ENCODE results near the gene MED15.

Gene MED15

DNA sequence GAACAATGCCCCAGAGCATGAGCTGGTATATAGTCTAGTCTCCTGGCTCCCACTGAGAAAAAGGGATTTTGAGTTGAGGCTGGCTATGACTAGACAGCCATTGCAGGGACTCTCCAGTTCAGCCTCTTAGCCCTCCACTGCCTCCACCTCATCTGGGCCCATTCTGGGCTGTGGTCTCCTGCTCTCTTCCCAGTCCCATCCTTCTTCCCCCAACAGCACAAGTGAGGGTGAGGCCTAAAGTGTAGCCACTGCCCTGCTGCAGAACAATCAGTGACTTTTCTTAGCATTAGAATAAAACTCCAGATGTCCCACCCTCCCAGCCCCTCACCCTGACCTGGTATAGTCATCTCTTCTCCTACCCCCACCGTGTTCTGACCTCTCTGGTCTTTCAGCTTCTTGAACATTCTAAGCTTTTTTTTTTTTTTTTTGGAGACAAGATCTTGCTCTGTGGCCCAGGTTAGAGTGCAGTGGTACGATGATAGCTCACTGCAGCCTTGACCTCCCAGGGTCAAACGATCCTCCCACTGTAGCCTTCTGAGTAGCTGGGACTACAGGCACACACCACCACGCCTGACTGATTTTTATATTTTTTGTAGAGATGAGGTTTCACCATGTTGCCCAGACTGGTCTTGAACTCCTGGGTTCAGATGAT, 4.3 kb downstream of the MED15 start:
- no peaks in the 10 kb centered on the region for H3K27me3 Mint-ChIP-seq
- H3K27ac Mint-ChIP-seq: peak overlapping the region; percentile 69
- H3K4me3 Mint-ChIP-seq: peak overlapping the region; percentile 28 to 34

DNA sequence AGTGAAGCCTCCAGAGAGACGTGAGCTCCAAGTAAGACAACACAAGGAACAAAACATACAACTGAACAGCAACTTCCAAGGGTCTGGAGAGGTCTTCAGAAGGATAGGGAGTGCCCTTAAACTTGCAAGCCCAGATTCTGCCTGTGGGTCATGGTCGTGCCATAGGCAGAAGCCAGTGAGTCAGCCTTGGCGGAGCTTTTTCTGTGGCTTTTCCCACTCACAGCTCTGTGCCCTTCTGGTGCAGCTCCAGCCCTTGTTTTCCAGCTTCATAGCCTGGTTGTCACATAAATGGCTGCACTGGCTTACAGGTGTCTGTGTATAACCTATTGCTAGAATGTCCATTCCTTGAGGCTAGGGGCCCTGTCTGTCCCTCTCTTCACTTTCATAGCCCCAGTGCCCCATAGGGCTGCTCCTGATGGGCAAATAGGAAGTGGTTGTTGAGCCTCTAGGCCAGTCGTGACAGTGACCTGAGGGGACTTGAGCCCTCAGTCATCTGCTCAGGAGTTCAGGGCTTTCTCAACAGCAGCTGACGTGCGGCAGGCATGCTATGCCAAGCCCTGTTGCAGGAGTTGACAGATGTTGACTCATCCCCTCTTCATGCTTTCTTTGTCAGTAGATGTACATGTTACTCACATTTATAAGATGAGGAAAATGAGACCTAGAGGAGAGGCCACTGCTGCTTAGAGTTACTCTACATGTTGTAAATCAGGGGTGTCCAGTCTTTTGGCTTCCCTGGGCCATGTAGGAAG, 7.4 kb downstream of the MED15 start:
- H3K4me1 Mint-ChIP-seq: peaks cover 41 to 75% of the 10 kb centered on the region in 2 donors
- no peak overlapping the region for H3K27ac Mint-ChIP-seq
- H3K36me3 Mint-ChIP-seq: peaks cover 12 to 42% of the 10 kb centered on the region in 2 donors
- H3K27me3 Mint-ChIP-seq: no peaks in the 10 kb centered on the region
- DNase-seq: no peak
- no peaks in the 10 kb centered on the region for H3K9me3 Mint-ChIP-seq
- no peak overlapping the region for H3K4me3 Mint-ChIP-seq
- no peak for ATAC-seq (replicated peaks)

More for the DNA sequence above, 4.3 kb downstream of the MED15 start:
- H3K4me1 Mint-ChIP-seq: peaks cover 51 to 76% of the 10 kb centered on the region in 2 donors
- H3K9me3 Mint-ChIP-seq: no peaks in the 10 kb centered on the region
- DNase-seq: no peak
- no peak for ATAC-seq (replicated peaks)
- peaks cover 4 to 42% of the 10 kb centered on the region in 2 donors for H3K36me3 Mint-ChIP-seq

DNA sequence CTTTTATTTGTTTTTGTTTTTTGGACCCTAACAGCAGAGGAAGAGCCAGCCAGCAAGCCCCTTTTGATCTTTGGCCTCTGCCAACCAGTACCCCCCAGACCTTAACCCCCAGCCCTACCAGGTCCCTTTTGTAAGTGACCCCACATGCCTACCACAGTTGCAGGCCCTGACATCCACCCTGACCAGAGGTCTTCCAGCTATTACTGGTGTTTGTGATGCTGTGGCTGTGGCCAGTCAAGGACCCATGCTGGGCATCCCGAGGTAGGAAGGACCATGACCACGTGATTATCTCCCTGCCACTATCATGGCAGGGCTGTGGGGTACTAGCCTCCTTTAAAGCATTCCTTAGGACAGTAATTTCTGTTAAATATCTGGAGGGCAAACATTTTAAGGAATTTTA, 9.0 kb downstream of the MED15 start:
- H3K4me1 Mint-ChIP-seq: peaks cover 38 to 68% of the 10 kb centered on the region in 2 donors
- H3K27me3 Mint-ChIP-seq: no peaks in the 10 kb centered on the region
- peaks cover 21 to 44% of the 10 kb centered on the region in 2 donors for H3K36me3 Mint-ChIP-seq
- DNase-seq (no peak), ATAC-seq (replicated peaks) (no peak)
- no peak overlapping the region for H3K27ac Mint-ChIP-seq
- no peaks in the 10 kb centered on the region for H3K9me3 Mint-ChIP-seq
- no peak overlapping the region for H3K4me3 Mint-ChIP-seq

DNA sequence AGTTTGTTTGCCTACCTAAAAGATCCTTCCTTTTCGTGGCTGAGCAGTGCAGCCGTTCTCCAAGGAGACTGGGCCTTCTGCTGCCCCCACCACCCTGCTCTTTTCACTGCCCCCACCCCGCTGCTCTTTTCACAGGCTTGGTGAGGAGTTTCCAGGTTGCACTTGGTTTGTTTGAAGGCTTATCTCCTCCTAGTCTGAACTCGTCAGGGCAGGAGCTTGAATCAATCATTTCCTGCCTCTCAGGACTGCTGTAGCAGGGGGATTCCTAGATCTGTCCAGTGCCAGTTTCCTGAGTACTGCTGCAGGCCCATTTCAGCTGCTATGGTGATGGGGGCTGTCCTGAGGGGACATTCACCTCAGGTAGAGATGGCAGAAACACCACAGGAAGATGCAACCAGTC, 10.0 kb downstream of the MED15 start:
- Mint-ChIP-seq H3K4me1 (peaks cover 33 to 63% of the 10 kb centered on the region in 2 donors), H3K27ac (peak overlapping the region; percentile 37), H3K27me3 (no peaks in the 10 kb centered on the region), H3K4me3 (no peak overlapping the region), H3K9me3 (no peaks in the 10 kb centered on the region), H3K36me3 (peaks cover 26 to 42% of the 10 kb centered on the region in 2 donors)
- ATAC-seq (replicated peaks) (no peak), DNase-seq (no peak)

DNA sequence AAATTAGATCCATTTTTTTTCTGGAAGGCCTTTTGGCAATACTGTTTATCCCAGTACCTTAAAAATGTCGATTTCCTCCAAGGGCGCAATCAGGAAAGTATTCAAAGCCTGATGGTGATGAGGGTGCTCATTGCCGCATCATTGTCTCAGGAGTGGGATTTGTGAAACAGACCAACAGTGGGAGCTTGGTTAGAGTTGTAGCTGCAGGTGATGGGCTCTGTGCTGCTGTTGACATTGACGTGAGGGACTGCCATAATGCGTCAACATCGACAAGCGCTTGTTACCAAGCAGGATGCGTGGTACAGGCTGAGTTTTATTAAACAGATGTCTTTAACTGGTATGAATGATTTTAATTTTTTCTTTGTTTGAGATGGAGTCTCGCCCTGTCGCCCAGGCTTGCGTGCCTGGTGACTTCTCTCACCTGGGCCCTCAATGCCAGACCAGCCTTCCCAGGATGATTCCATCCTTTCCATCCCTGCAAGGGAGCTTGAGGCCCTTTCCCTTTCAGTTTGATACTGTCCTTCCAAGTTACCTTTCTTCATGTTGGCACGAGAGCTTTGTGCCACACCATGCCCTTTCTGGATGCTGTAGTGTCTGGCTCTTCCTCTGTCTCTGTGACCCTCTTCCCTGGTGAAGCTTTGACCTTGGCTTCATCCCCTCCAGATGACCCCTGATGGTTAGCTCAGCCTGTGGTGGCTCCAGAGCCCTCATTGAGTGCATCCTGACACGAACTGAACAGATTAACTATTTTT, 10.6 kb downstream of the MED15 start:
- DNase-seq (no peak), ATAC-seq (replicated peaks) (no peak)
- H3K4me3 Mint-ChIP-seq: no peak overlapping the region
- no peaks in the 10 kb centered on the region for H3K9me3 Mint-ChIP-seq
- H3K36me3 Mint-ChIP-seq: peaks cover 28 to 44% of the 10 kb centered on the region in 2 donors
- peak overlapping the region; percentile 11 for H3K27ac Mint-ChIP-seq
- H3K4me1 Mint-ChIP-seq: peaks cover 36 to 69% of the 10 kb centered on the region in 2 donors
- no peaks in the 10 kb centered on the region for H3K27me3 Mint-ChIP-seq

DNA sequence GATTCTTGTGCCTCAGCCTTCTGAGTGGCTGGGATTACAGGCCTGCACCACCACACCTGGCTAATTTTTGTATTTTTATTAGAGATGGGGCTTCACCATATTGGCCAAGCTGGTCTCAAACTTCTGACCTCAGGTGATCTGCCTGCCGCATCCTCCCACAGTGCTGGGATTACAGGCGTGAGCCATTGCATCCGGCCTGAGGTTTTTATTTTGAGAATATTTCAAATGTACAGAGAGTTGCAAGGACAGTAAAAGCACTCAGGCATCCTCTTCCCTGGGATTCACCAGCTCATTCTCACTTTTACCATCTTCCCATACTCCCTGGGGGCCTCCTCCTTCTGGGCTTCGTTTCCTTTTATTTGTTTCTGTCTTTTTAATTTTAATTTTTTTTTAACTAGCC, 12.1 kb downstream of the MED15 start:
- Mint-ChIP-seq H3K27ac (peak overlapping the region; percentile 31), H3K4me3 (no peak overlapping the region)

DNA sequence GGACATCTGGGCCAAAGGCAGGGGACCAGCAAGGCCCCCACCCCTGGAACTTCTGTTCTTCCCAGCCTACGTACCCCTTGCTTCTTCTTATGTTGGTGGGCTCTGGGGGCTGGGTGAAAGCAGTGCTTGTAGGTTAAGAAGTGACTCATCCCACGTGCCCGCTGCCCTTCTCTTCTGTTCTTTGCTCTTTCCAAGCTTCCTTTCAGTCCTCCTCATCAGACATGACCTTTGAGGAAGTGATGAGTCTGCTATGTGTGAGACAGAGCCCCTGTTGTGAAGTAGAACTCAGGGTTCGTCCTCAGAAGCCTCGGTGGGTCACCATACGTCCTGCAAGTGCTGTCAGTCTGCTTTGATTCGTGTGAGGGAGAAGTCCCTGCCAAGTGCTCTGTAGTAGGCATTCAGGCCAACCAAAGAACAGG, 12.7 kb downstream of the MED15 start:
- no peak for DNase-seq
- Mint-ChIP-seq H3K4me3 (no peak overlapping the region), H3K36me3 (peaks cover 31 to 42% of the 10 kb centered on the region in 2 donors), H3K9me3 (no peaks in the 10 kb centered on the region), H3K27me3 (no peaks in the 10 kb centered on the region), H3K4me1 (peaks cover 39 to 62% of the 10 kb centered on the region in 2 donors), H3K27ac (no peak overlapping the region)
- peak; percentile 45 to 70 for ATAC-seq (replicated peaks)

More for the DNA sequence above, 12.1 kb downstream of the MED15 start:
- Mint-ChIP-seq H3K9me3 (no peaks in the 10 kb centered on the region), H3K27me3 (no peaks in the 10 kb centered on the region), H3K4me1 (peaks cover 41 to 68% of the 10 kb centered on the region in 2 donors), H3K36me3 (peaks cover 31 to 45% of the 10 kb centered on the region in 2 donors)
- no peak for ATAC-seq (replicated peaks)
- no peak for DNase-seq

DNA sequence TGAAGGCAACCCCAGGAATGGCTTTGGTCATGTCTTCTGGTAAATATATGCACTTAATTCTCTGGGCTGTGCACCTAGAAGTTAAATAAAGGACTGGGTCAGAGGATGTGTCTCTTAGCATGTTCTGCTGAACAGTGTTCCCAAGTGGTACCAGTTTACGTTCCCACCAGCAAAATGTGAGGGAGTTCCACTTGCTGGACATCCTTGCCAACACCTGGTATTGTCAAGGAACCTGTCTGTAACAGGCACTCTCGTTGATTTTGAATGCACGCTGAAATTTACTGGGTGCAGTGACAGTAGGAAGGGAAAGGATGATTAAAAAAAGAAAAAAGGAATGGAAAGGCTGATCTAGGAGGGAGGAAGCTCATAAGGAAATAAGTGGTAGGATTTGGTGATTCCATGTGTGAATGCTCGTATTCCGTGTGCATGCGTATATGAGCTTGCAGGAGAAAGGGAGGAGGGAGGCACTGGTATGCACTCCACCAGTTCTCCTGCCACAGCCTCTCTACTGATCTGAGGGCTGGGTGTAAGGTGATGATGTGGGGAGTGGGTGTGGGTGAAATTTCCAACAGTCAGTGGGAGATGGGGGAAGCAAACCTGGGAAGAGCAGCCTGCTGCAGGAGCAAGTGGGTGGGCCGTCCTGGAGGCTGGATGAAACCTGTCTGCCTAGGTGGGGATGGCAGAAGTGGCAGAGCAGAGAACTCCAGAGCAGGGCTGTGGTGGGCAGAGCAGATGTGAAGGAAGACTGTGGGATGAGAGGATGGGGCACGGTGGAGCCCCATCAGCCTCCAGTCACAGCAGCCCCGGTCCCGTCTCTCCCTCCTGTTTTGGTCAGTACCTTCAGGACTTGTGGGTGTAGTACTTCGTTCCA, 15.0 kb downstream of the MED15 start:
- Mint-ChIP-seq H3K4me3 (no peak overlapping the region), H3K4me1 (peaks cover 45 to 66% of the 10 kb centered on the region in 2 donors), H3K36me3 (peaks cover 33 to 47% of the 10 kb centered on the region in 2 donors), H3K27me3 (no peaks in the 10 kb centered on the region), H3K27ac (no peak overlapping the region), H3K9me3 (no peaks in the 10 kb centered on the region)
- DNase-seq: no peak
- ATAC-seq (replicated peaks): no peak

DNA sequence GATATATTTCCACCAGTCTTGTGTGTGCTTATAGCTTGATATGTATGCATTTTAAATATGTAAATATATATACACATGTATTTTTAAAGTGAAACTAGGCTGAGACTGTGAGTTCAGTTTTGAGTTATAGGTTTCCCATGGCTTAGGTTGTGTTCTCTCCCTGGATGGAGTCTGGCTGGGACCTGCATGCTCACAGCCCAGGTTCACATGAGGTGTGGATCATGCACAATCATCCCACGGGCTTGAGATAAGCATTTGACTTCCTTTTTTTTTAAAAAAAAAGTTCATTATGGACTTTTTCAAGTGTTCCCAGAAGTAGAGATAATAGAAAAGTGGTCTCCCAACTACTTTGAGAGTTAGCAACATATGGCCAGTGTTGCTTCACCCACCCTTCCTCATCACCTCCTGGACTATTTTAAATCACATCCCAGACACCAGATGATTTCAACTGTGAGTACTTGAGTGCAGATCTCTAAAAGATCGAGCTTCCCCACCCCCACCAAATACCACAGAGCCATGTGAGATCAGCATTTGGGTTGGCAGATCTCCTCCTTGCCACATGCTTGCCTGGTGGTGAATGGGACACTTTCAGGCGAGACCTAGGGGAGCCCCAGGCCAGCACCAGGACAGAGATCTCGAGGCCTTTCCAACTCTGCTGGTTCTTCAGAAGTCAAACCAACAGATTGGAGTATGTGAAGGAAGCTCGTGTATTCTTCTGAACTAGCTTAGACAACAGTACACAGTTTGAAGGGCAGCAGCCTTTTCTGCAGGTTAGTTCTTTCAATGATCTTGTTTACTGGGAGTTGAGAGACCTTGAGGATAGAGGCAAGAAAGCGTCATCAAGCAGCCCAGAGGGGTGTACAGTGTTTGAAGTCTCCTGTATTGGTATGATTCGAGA, 15.9 kb downstream of the MED15 start:
- Mint-ChIP-seq H3K27ac (peak overlapping the region; percentile 73), H3K4me1 (peaks cover 41 to 58% of the 10 kb centered on the region in 2 donors), H3K36me3 (peaks cover 33 to 52% of the 10 kb centered on the region in 2 donors), H3K27me3 (no peaks in the 10 kb centered on the region), H3K4me3 (no peak overlapping the region), H3K9me3 (no peaks in the 10 kb centered on the region)
- ATAC-seq (replicated peaks) (peak in 1 of 2 donors; percentile 29), DNase-seq (no peak)

DNA sequence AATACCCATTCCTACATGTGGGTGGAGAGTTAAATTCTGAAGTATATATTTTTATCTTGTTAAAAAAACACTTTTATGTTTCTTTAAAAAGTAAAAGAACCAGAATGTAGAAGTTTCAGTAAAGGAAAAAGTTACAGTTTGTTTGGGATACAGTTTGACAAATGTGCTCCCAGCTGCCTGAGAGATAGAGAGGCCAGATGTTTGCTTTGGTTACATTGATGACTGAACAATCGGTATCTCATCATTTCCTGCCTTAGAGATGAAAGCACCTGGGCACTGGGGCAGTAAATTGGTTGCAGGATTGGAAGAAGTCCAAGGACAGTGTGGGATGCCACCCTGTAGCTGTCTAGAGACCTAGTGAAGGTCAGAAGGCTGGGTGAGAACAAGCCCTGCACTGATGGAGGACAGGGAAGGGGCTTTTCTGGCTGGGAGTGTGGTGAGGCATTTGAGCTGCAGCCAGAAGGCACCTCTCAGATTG, 16.6 kb downstream of the MED15 start:
- H3K4me1 Mint-ChIP-seq: peaks cover 37 to 52% of the 10 kb centered on the region in 2 donors
- DNase-seq (peak; percentile 9), ATAC-seq (replicated peaks) (peak; percentile 67 to 86)
- no peaks in the 10 kb centered on the region for H3K9me3 Mint-ChIP-seq
- peaks cover 30 to 50% of the 10 kb centered on the region in 2 donors for H3K36me3 Mint-ChIP-seq
- peak overlapping the region; percentile 93 for H3K27ac Mint-ChIP-seq
- H3K4me3 Mint-ChIP-seq: no peak overlapping the region
- no peaks in the 10 kb centered on the region for H3K27me3 Mint-ChIP-seq

DNA sequence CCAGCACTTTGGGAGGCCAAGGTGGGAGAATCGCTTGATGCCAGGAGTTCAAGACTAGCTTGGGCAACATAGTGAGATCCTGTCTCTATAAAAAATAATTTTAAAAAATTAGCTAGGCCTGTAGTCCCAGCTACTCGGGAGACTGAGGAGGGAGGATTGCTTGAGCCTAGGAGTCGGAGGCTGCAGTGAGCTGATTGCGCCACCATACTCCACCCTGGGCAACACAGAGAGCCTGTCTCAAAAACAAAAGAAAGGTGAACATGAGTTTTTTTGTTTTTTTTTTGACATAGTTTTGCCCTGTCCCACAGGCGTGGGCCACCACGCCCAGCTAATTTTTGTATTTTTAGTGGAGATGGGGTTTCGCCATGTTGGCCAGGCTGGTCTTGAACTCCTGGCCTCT, 17.6 kb downstream of the MED15 start:
- Mint-ChIP-seq H3K27ac (no peak overlapping the region), H3K27me3 (no peaks in the 10 kb centered on the region), H3K9me3 (no peaks in the 10 kb centered on the region), H3K4me1 (peaks cover 35 to 46% of the 10 kb centered on the region in 2 donors), H3K36me3 (peaks cover 31 to 45% of the 10 kb centered on the region in 2 donors), H3K4me3 (no peak overlapping the region)
- DNase-seq: no peak
- no peak for ATAC-seq (replicated peaks)

DNA sequence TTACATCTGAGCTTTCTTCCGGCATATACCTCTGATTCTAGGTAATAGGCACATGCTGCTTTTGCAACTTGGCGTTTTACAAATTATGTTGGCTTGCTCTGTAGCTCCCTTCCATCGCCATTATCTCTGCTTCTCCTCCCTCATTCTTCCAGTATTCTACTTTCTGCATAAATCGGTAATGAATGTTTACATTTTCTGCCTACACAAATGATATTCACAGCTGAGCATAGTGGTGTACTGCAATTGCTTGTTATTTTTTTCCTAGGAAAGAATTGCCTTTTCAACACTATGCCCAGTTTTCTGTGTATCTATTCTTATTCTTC, 18.9 kb downstream of the MED15 start:
- Mint-ChIP-seq H3K27me3 (no peaks in the 10 kb centered on the region), H3K4me3 (no peak overlapping the region), H3K36me3 (peaks cover 28 to 43% of the 10 kb centered on the region in 2 donors), H3K27ac (no peak overlapping the region), H3K4me1 (peaks cover 33 to 46% of the 10 kb centered on the region in 2 donors), H3K9me3 (no peaks in the 10 kb centered on the region)
- ATAC-seq (replicated peaks) (no peak), DNase-seq (no peak)
